CD8-positive, alpha-beta memory T cell (primary cell): Measurements from ENCODE around the gene NEK7. TPM values are rescaled to one million over a fixed set of nuclear protein-coding genes. Genes with fewer than 3 reads are reported as not detected.

Experiments
- CTCF ChIA-PET: fragments of 350-600 bp; sonication (Branson Sonifier 250); formaldehyde crosslinking; loops from one replicate; lab custom pipeline; 2021; ENCODE audit warnings: antibody characterized with exemption; lab: Charles Lee
- POLR2A ChIA-PET: fragments of 350-600 bp; sonication (Branson Sonifier 250); formaldehyde crosslinking; loops from one replicate; lab custom pipeline; 2021; ENCODE audit warnings: antibody characterized with exemption; lab: Charles Lee
- DNase-seq, 5 donors: peaks; one replicate each; pipeline versions ENCODE4 v3.0.0 to v3.0.0-alpha.2; 2020 to 2022; ENCODE audit warnings: mixed read lengths in 1 of 5
- H3K27ac ChIP-seq: one replicate; pipeline ENCODE4 v1.7.0; 2013; ENCODE audit warnings: low read depth, mild to moderate bottlenecking, low read length, moderate library complexity
- H3K27me3 ChIP-seq: 2 replicates; pipeline ENCODE4 v1.7.0; 2013; ENCODE audit warnings: low read length, mild to moderate bottlenecking; ENCODE audit not compliant: insufficient read depth, poor library complexity, severe bottlenecking
- H3K36me3 ChIP-seq: 2 replicates; pipeline ENCODE4 v1.7.0; 2013; ENCODE audit warnings: mild to moderate bottlenecking, low read length, moderate library complexity; ENCODE audit not compliant: insufficient read depth
- H3K4me1 ChIP-seq: 2 replicates; pipeline ENCODE4 v1.7.0; 2013; ENCODE audit warnings: mild to moderate bottlenecking, low read length, moderate library complexity; ENCODE audit not compliant: insufficient read depth
- H3K4me3 ChIP-seq: 2 replicates; pipeline ENCODE4 v1.7.0; 2013; ENCODE audit warnings: mild to moderate bottlenecking, low read length
- H3K9me3 ChIP-seq: 2 replicates; pipeline ENCODE4 v1.7.0; 2013; ENCODE audit warnings: mild to moderate bottlenecking, low read length
- H3K27ac Mint-ChIP-seq, 8 donors: one replicate each; pipeline ENCODE4 v1.8.0; 2020 to 2021; ENCODE audit warnings: mixed read lengths in 8 of 8, mild to moderate bottlenecking in 6 of 8, inconsistent platforms in 3 of 8, moderate library complexity in 3 of 8
- H3K27me3 Mint-ChIP-seq, 2 donors: one replicate each; pipeline ENCODE4 v1.8.0; 2020 to 2021; ENCODE audit warnings: mixed read lengths in 2 of 2, mild to moderate bottlenecking in 1 of 2, moderate library complexity in 1 of 2
- H3K36me3 Mint-ChIP-seq, 3 donors: one replicate each; pipeline ENCODE4 v1.8.0; 2020 to 2021; ENCODE audit warnings: mixed read lengths in 3 of 3, inconsistent platforms in 1 of 3, mild to moderate bottlenecking in 1 of 3
- H3K4me1 Mint-ChIP-seq, 3 donors: one replicate each; pipeline ENCODE4 v1.8.0; 2020 to 2021; ENCODE audit warnings: mixed read lengths in 3 of 3, inconsistent platforms in 1 of 3, mild to moderate bottlenecking in 1 of 3
- H3K4me3 Mint-ChIP-seq, 7 donors: one replicate each; pipeline ENCODE4 v1.8.0; 2020 to 2021; ENCODE audit warnings: mixed read lengths in 7 of 7, mild to moderate bottlenecking in 6 of 7, moderate library complexity in 4 of 7, inconsistent platforms in 2 of 7
- H3K9me3 Mint-ChIP-seq, 5 donors: one replicate each; pipeline ENCODE4 v1.8.0; 2020 to 2022; ENCODE audit warnings: mixed read lengths in 5 of 5, mild to moderate bottlenecking in 3 of 5, moderate library complexity in 2 of 5, inconsistent platforms in 1 of 5
- polyA plus RNA-seq: library from polyadenylated mRNA; unstranded; fragments of 300-500 nt; fragmentation: Illumina TruSeq; gene quantifications from one replicate; pipeline ENCODE4 v1.2.3, GENCODE V29; 2021
- total RNA-seq, 2 experiments: library from RNA; stranded (reverse); gene quantifications; one replicate each; pipeline ENCODE4 v1.2.3, GENCODE V29; 2021

The NEK7 gene
- total and polyA plus RNA-seq, 3 experiments from 2014 or later = 64.7 to 80.8 (median 68.6) TPM

DNA sequence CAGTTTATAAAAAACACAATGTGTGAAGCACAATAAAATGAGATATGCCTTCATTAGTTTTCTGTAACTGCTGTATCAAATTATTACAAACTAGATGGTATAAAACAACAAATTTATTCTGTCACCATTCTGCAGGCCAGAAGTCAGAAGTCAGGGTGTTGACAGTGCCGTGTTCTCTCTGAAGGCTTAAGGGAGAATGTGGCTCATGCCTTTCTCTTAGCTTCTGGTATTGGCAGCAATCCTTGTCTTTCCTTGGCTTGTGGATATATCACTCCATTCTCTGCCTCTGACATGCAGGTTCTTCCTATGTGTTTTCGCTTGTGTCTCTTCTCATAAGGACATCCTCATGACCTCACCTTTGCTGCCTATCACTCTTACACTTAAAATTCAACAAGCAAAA lies 10.1 kb downstream of the NEK7 start:
- peaks cover 0 to 2% (median 1%) of the 10 kb centered on the region in 3 donors for H3K36me3 Mint-ChIP-seq
- POLR2A ChIA-PET = interaction anchor here (0.6 to 2.1 kb wide), 6 partner anchors 8 to 491 kb away, joined by 3 to 10 read pairs (median 6); partner anchors contain the start of gene NEK7

DNA sequence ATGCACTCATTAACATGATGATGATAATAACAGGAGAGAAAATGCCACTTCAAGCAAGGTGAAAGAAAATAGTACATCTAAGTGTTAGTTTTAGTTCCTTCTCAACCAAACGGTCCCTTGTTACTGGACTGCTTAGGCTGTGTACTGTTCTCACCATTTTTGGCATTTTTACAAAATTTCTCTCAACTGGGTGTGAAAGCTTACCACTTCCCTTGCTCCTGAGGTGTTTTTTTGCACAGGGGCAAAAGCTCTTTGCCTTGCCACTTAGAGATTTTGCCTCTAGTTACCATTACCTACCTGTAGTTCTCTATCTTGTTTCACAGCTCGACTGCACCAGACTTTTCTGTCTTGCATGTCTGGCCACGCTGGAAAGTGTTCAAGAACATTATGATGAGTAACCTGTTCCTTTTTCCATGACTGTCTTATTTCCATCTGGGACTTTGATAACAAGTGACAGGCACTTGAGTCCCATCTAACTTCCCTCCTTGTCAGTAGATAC lies 10.7 kb downstream of the NEK7 start:
- no peaks in the 10 kb centered on the region for H3K27me3 Mint-ChIP-seq
- Histone ChIP-seq H3K27ac (peak overlapping the region; percentile 8), H3K4me3 (peak overlapping the region; percentile 18), H3K9me3 (no peaks in the 10 kb centered on the region), H3K27me3 (no peaks in the 10 kb centered on the region), H3K4me1 (peaks cover 96% of the 10 kb centered on the region), H3K36me3 (no peaks in the 10 kb centered on the region)
- CTCF ChIA-PET = interaction anchor here (0.8 to 4.8 kb wide), 3 partner anchors 11 to 17 kb away, joined by 3 to 40 read pairs (median 3); partner anchors contain the start of gene NEK7
- POLR2A ChIA-PET = interaction anchor here (0.6 to 1.9 kb wide), 4 partner anchors 9 to 491 kb away, joined by 4 to 10 read pairs (median 6); partner anchors contain the start of gene NEK7
- peaks cover 0 to 2% (median 1%) of the 10 kb centered on the region in 3 donors for H3K36me3 Mint-ChIP-seq
- peak overlapping the region; percentile 58 to 90 (median 75) for H3K4me3 Mint-ChIP-seq
- H3K27ac Mint-ChIP-seq = peak overlapping the region; percentile 75 to 99 (median 93)
- no peaks in the 10 kb centered on the region for H3K9me3 Mint-ChIP-seq
- H3K4me1 Mint-ChIP-seq = peaks cover 87 to 96% (median 95%) of the 10 kb centered on the region in 3 donors
- peak in 4 of 5 donors; percentile 30 to 81 (median 69) for DNase-seq

More for the DNA sequence above, 10.1 kb downstream of the NEK7 start:
- H3K27me3 Mint-ChIP-seq = no peaks in the 10 kb centered on the region
- CTCF ChIA-PET = interaction anchor here (0.8 to 4.8 kb wide), 3 partner anchors 11 to 17 kb away, joined by 3 to 40 read pairs (median 3); partner anchors contain the start of gene NEK7
- Histone ChIP-seq H3K4me3 (peak overlapping the region; percentile 18), H3K4me1 (peaks cover 96% of the 10 kb centered on the region), H3K27ac (peak overlapping the region; percentile 38), H3K36me3 (no peaks in the 10 kb centered on the region), H3K9me3 (no peaks in the 10 kb centered on the region), H3K27me3 (no peaks in the 10 kb centered on the region)
- H3K27ac Mint-ChIP-seq = peak overlapping the region; percentile 75 to 99 (median 93)
- peak overlapping the region; percentile 58 to 90 (median 75) for H3K4me3 Mint-ChIP-seq
- H3K4me1 Mint-ChIP-seq = peaks cover 87 to 96% (median 95%) of the 10 kb centered on the region in 3 donors
- H3K9me3 Mint-ChIP-seq = no peaks in the 10 kb centered on the region
- no peak for DNase-seq

DNA sequence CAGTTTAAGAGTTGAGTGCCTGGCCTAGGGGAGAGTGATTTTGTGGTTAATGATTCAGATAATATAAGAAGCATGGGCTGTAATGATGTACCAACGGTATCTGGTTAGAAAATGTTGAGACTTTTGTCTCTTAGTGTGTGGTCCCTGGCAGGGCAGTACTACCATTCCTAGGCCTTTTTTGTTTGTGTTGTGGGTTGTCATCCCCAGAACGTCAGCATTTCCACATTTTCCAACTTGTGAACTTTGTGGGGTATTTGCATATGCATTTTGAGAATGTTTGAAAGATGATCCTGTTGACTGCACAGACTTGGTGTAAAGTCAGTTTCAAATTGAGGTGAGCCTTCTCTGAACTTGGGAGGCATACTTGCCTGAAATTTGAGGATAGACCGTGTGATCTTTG lies 11.4 kb downstream of the NEK7 start:
- Mint-ChIP-seq H3K27me3 (no peaks in the 10 kb centered on the region), H3K9me3 (no peaks in the 10 kb centered on the region), H3K4me3 (peak overlapping the region; percentile 58 to 90 (median 75)), H3K36me3 (peaks cover 0 to 2% (median 1%) of the 10 kb centered on the region in 3 donors), H3K4me1 (peaks cover 88 to 96% (median 96%) of the 10 kb centered on the region in 3 donors), H3K27ac (peak overlapping the region; percentile 75 to 99 (median 93))
- Histone ChIP-seq H3K4me3 (peak overlapping the region; percentile 17), H3K36me3 (no peaks in the 10 kb centered on the region), H3K4me1 (peaks cover 96% of the 10 kb centered on the region), H3K27me3 (no peaks in the 10 kb centered on the region), H3K9me3 (no peaks in the 10 kb centered on the region), H3K27ac (peak overlapping the region; percentile 8)
- ChIA-PET CTCF (interaction anchor here (4.8 kb wide), 1 partner anchor 12 kb away, joined by 40 read pairs; the partner anchor contains the start of gene NEK7), POLR2A (interaction anchor here (1.3 to 1.9 kb wide), 3 partner anchors 10 to 20 kb away, joined by 5 to 10 read pairs (median 6); partner anchors contain the start of gene NEK7)
- DNase-seq = no peak

DNA sequence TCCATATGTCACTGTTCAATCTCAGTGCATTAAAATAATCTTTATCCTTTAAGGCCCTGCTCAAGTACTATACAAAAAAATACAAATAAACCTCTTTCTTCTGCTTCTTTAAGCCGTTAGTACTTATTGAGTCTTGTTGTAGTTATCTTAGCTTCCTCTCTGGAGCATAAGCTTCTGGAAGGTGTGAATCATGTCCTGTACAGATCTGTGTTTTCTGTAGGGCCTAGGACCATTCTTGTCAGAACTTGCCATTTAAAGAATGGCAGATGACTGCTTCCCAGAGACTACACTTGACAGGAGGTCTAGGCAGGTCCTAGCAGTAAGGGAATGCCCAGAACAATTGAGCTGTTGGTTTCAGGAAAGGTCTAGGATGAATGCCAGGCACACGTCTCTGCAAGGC lies 12.9 kb downstream of the NEK7 start:
- peak overlapping the region; percentile 75 to 99 (median 93) for H3K27ac Mint-ChIP-seq
- Histone ChIP-seq H3K4me3 (peak overlapping the region; percentile 8), H3K27me3 (no peaks in the 10 kb centered on the region), H3K4me1 (peaks cover 95% of the 10 kb centered on the region), H3K9me3 (no peaks in the 10 kb centered on the region), H3K27ac (no peak overlapping the region), H3K36me3 (no peaks in the 10 kb centered on the region)
- POLR2A ChIA-PET = no interaction called here
- peaks cover 0 to 2% (median 1%) of the 10 kb centered on the region in 3 donors for H3K36me3 Mint-ChIP-seq
- H3K9me3 Mint-ChIP-seq = no peaks in the 10 kb centered on the region
- no peak for DNase-seq
- no peaks in the 10 kb centered on the region for H3K27me3 Mint-ChIP-seq
- peaks cover 87 to 96% (median 96%) of the 10 kb centered on the region in 3 donors for H3K4me1 Mint-ChIP-seq
- peak overlapping the region; percentile 4 to 70 (median 49) for H3K4me3 Mint-ChIP-seq
- CTCF ChIA-PET = interaction anchor here (4.8 kb wide), 1 partner anchor 13 kb away, joined by 40 read pairs; the partner anchor contains the start of gene NEK7

DNA sequence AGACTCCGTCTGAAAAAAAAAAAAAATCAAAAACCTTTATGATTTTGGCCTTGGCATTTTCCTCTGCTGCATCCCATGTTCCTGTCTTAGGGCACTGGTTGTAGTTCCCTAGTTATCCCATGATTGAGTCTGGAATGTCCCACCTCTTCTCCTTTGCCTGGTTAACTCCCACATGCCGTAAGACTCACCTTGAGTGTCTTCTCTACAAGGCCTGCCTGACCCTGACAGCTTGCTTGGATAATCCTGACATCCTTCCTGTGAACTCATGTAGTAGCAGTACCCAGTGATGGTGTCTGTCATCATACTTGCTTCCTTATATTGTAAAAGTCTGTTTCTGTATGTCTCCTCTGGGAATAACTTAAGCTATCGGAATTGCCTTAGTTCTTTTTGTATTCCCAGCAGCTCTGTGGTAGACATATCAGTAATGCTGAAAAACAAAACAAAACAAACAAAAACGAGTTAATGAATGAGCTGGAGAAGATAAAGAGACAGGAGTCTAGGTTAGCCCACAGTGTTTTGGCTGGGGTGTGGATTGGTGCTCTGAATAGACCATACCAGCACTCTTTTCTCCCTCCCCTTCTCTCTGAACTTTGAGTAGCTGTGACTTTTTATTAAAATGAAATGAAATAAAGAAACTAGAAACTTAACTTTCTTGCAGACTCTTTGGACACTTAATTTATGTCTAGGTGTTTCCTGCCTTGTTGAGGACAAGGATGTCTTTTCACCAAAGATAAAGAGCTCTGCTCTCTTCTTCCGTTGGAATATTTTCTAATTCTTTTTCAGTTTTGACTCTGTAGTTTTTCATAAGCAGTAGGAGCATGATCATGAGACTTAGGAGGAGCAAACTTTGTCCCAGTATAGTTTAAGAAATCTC lies 15.1 kb downstream of the NEK7 start:
- H3K4me3 ChIP-seq = no peak overlapping the region
- Mint-ChIP-seq H3K4me3 (peak overlapping the region; percentile 20 to 71 (median 61)), H3K36me3 (peaks cover 0 to 2% (median 1%) of the 10 kb centered on the region in 3 donors), H3K27me3 (no peaks in the 10 kb centered on the region), H3K9me3 (no peaks in the 10 kb centered on the region), H3K4me1 (peaks cover 82 to 96% (median 95%) of the 10 kb centered on the region in 3 donors), H3K27ac (peak overlapping the region; percentile 84 to 96 (median 91))
- ChIA-PET CTCF (interaction anchor here (1.1 to 1.6 kb wide), 4 partner anchors 13 to 303 kb away, joined by 3 to 5 read pairs (median 4); no protein-coding TSS in a partner anchor), POLR2A (no interaction called here)
- no peaks in the 10 kb centered on the region for H3K9me3 ChIP-seq
- no peaks in the 10 kb centered on the region for H3K36me3 ChIP-seq
- H3K27me3 ChIP-seq = no peaks in the 10 kb centered on the region
- no peak overlapping the region for H3K27ac ChIP-seq
- peaks cover 96% of the 10 kb centered on the region for H3K4me1 ChIP-seq
- no peak for DNase-seq

DNA sequence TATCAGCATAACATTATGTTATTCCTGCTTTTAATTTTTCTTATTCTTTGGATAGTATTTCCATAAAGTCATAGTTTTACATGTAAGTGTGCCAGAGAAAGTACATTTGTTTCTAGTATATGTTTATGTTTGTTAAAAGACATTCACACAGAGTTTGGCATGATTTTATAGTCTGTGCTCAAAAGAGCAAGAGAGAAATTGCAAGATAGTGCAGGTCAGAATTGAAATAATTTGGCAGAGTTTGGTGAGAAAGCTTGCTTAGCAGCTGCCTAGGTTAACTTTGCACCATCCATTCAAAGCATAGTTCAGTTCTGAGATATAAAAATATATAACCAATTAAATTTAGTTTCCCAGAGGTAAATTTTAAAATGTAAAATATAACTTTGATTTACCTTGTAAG lies 17.0 kb downstream of the NEK7 start:
- H3K4me1 Mint-ChIP-seq = peaks cover 83 to 96% (median 95%) of the 10 kb centered on the region in 3 donors
- no peaks in the 10 kb centered on the region for H3K27me3 ChIP-seq
- H3K4me3 Mint-ChIP-seq = peak overlapping the region in 4 of 7 donors; percentile 15 to 44 (median 32)
- H3K36me3 ChIP-seq = no peaks in the 10 kb centered on the region
- H3K9me3 Mint-ChIP-seq = no peaks in the 10 kb centered on the region
- no peaks in the 10 kb centered on the region for H3K27me3 Mint-ChIP-seq
- peak overlapping the region in 6 of 8 donors; percentile 40 to 99 (median 90) for H3K27ac Mint-ChIP-seq
- H3K27ac ChIP-seq = no peak overlapping the region
- H3K36me3 Mint-ChIP-seq = peaks cover 0 to 2% (median 1%) of the 10 kb centered on the region in 3 donors
- DNase-seq = no peak
- no peaks in the 10 kb centered on the region for H3K9me3 ChIP-seq
- peaks cover 97% of the 10 kb centered on the region for H3K4me1 ChIP-seq
- ChIA-PET POLR2A (no interaction called here), CTCF (no interaction called here)
- H3K4me3 ChIP-seq = no peak overlapping the region

DNA sequence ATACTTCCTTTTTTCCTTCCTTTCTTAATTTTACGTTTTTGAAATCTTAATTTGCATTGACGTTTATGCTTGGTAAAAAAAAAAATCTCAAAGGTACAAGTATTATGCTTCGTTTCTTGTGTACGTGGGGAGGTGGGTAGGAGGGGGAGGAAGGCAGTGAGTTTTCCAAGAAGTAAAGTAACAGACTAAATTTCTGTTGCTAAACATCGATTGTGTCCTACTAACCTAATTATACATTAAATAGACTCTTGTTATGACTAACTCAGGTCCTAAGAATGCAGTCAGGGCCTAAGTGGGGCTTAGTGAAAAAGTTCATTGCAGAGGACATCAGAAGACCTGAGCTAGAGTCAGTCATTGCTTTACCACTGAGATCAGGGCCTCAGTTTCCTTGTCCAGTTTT lies 17.5 kb downstream of the NEK7 start:
- peak in 1 of 5 donors; percentile 49 for DNase-seq
- ChIA-PET POLR2A (no interaction called here), CTCF (no interaction called here)
- Mint-ChIP-seq H3K4me1 (peaks cover 82 to 96% (median 95%) of the 10 kb centered on the region in 3 donors), H3K27me3 (no peaks in the 10 kb centered on the region), H3K36me3 (peaks cover 0 to 2% (median 1%) of the 10 kb centered on the region in 3 donors), H3K9me3 (no peaks in the 10 kb centered on the region), H3K4me3 (peak overlapping the region; percentile 38 to 81 (median 55)), H3K27ac (peak overlapping the region; percentile 75 to 99 (median 90))
- H3K27me3 ChIP-seq = no peaks in the 10 kb centered on the region
- peaks cover 97% of the 10 kb centered on the region for H3K4me1 ChIP-seq
- H3K9me3 ChIP-seq = no peaks in the 10 kb centered on the region
- no peaks in the 10 kb centered on the region for H3K36me3 ChIP-seq
- no peak overlapping the region for H3K4me3 ChIP-seq
- no peak overlapping the region for H3K27ac ChIP-seq
